Esophagus muscularis mucosa (tissue), 4 donors: ENCODE results near the gene MAGI2. TPM values are rescaled to one million over a fixed set of nuclear protein-coding genes. Genes with fewer than 3 reads are reported as not detected.

Source experiments
- DNase-seq: peaks from one replicate; pipeline ENCODE4 v3.0.0-alpha.2; 2017; ENCODE audit errors: extremely low spot score
- H3K27ac ChIP-seq, 4 donors: fragments of 200-600 bp; sonication (generic); replicated peaks in 1 of 4; 1 replicate in 3 of 4; 2 replicates in 1 of 4; pipeline ENCODE4 v1.5.1; 2016 to 2019; ENCODE audit warnings: mild to moderate bottlenecking in 1 of 4
- H3K27me3 ChIP-seq, 4 donors: fragments of 200-600 bp; sonication (generic); one replicate each; pipeline versions ENCODE4 v1.5.1 to v1.6.0; 2016 to 2019
- H3K36me3 ChIP-seq, 4 donors: fragments of 200-600 bp; sonication (generic); one replicate each; pipeline ENCODE4 v1.5.1; 2016 to 2019
- H3K4me1 ChIP-seq, 4 donors: fragments of 200-600 bp; sonication (generic); one replicate each; pipeline ENCODE4 v1.5.1; 2016 to 2019
- H3K4me3 ChIP-seq, 4 donors: fragments of 200-600 bp; sonication (generic); 1 replicate in 2 of 4; 2 replicates in 2 of 4; pipeline ENCODE4 v1.5.1; 2016 to 2019; ENCODE audit warnings: mild to moderate bottlenecking in 4 of 4, moderate library complexity in 1 of 4
- H3K9me3 ChIP-seq, 4 donors: fragments of 200-600 bp; sonication (generic); 1 replicate in 3 of 4; 2 replicates in 1 of 4; pipeline ENCODE4 v1.5.1; 2016 to 2019
- CTCF ChIP-seq, 3 experiments: fragments of 200-600 bp in 2 of 3; fragments of 450-650 bp in 1 of 3; sonication (generic) in 2 of 3; IDR thresholded peaks; one replicate each; pipeline ENCODE4 v1.5.1; 2017 to 2019; ENCODE audit warnings: antibody characterized with exemption in 3 of 3, mild to moderate bottlenecking in 2 of 3, moderate library complexity in 1 of 3
- EP300 ChIP-seq: sonication (generic); formaldehyde crosslinking; IDR thresholded peaks from one replicate; pipeline ENCODE4 v1.6.1; 2017; ENCODE audit warnings: antibody characterized with exemption
- POLR2A ChIP-seq: fragments of 450-650 bp; IDR thresholded peaks from one replicate; pipeline ENCODE4 v1.6.1; 2017; ENCODE audit warnings: antibody characterized with exemption, moderate library complexity, mild to moderate bottlenecking, low read depth
- POLR2AphosphoS5 ChIP-seq, 2 donors: sonication (generic); formaldehyde crosslinking; IDR thresholded peaks; one replicate each; pipeline ENCODE4 v1.6.1; 2017; ENCODE audit warnings: antibody characterized with exemption in 2 of 2
- WGBS: methylation state at CpG from one replicate; pipeline ENCODE4 v1.1.5; 2018; 5-methylcytosine and 5-hydroxymethylcytosine counted together
- intact Hi-C: fragments of 100-400 bp; cut with DNase I; formaldehyde crosslinking; loops from one replicate; pipeline ENCODE4 v1.15.1; 2023
- total RNA-seq, 4 donors: library from RNA; depleted of rRNA; stranded (reverse); fragments of >200 nt; gene quantifications; one replicate each; pipeline versions ENCODE4 v1.1.0 to v1.2.1, GENCODE V29; 2016

Gene MAGI2
- total RNA-seq, 4 donors from 2014 or later, result 14.4 to 22.3 (median 21.2) TPM

- Histone ChIP-seq H3K4me1 (no peaks in the 10 kb centered on the region), H3K36me3 (no peaks in the 10 kb centered on the region), H3K4me3 (no peak overlapping the region), H3K9me3 (no peaks in the 10 kb centered on the region), H3K27me3 (no peaks in the 10 kb centered on the region), H3K27ac (no peak overlapping the region)
- no peak for TF ChIP-seq EP300
- WGBS, result 91% methylated on average over 4 of the region's 4 CpGs
- DNase-seq, result no peak
- intact Hi-C loops, result no loop called here
These were observed 763.3 kb downstream of the MAGI2 start for GRCh38 chr7:78690174-78690573.

- Histone ChIP-seq H3K27me3 (no peaks in the 10 kb centered on the region), H3K4me1 (no peaks in the 10 kb centered on the region), H3K9me3 (no peaks in the 10 kb centered on the region), H3K27ac (no peak overlapping the region), H3K4me3 (no peak overlapping the region), H3K36me3 (no peaks in the 10 kb centered on the region)
- TF ChIP-seq EP300 (no peak), POLR2A (no peak), CTCF (IDR thresholded peaks at IDR 0.05) (no peak), POLR2AphosphoS5 (IDR thresholded peaks at IDR 0.05) (no peak)
- no peak for DNase-seq
- intact Hi-C loops, result no loop called here
- WGBS, result 82% methylated on average over 2 of the region's 2 CpGs
These were observed 765.1 kb downstream of the MAGI2 start for GRCh38 chr7:78688376-78688775.

- no peaks in the 10 kb centered on the region for H3K36me3 ChIP-seq
- H3K27ac ChIP-seq, result no peak overlapping the region
- H3K4me3 ChIP-seq, result no peak overlapping the region
- DNase-seq, result no peak
- intact Hi-C loops, result no loop called here
- H3K27me3 ChIP-seq, result no peaks in the 10 kb centered on the region
- no peaks in the 10 kb centered on the region for H3K9me3 ChIP-seq
- 73% methylated on average over 6 of the region's 6 CpGs for WGBS
- no peak for TF ChIP-seq EP300
- no peak for TF ChIP-seq POLR2AphosphoS5 (IDR thresholded peaks at IDR 0.05)
- no peak for TF ChIP-seq CTCF (IDR thresholded peaks at IDR 0.05)
- no peak for TF ChIP-seq POLR2A
- no peaks in the 10 kb centered on the region for H3K4me1 ChIP-seq
These were observed 767.3 kb downstream of the MAGI2 start for GRCh38 chr7:78686189-78686588.

GRCh38 chr7:78684201-78684600 lies 769.3 kb downstream of the MAGI2 start:
- intact Hi-C loops, result no loop called here
- Histone ChIP-seq H3K36me3 (no peaks in the 10 kb centered on the region), H3K4me3 (no peak overlapping the region), H3K27ac (no peak overlapping the region), H3K9me3 (no peaks in the 10 kb centered on the region), H3K4me1 (no peaks in the 10 kb centered on the region), H3K27me3 (no peaks in the 10 kb centered on the region)
- TF ChIP-seq POLR2AphosphoS5 (IDR thresholded peaks at IDR 0.05) (no peak), POLR2A (no peak), EP300 (no peak), CTCF (IDR thresholded peaks at IDR 0.05) (no peak)
- WGBS, result 84% methylated on average over 1 of the region's 1 CpG
- DNase-seq, result no peak

- H3K27me3 ChIP-seq, result no peaks in the 10 kb centered on the region
- WGBS, result 61% methylated on average over 1 of the region's 1 CpG
- H3K27ac ChIP-seq, result no peak overlapping the region
- TF ChIP-seq CTCF (IDR thresholded peaks at IDR 0.05) (no peak), POLR2AphosphoS5 (IDR thresholded peaks at IDR 0.05) (no peak), EP300 (no peak), POLR2A (no peak)
- DNase-seq, result no peak
- no peaks in the 10 kb centered on the region for H3K36me3 ChIP-seq
- no peaks in the 10 kb centered on the region for H3K4me1 ChIP-seq
- intact Hi-C loops, result no loop called here
- no peaks in the 10 kb centered on the region for H3K9me3 ChIP-seq
- H3K4me3 ChIP-seq, result no peak overlapping the region
These were observed 769.9 kb downstream of the MAGI2 start for GRCh38 chr7:78683566-78683965.
